ENCODE measurements around the gene ME3. TPM values are rescaled to one million over a fixed set of nuclear protein-coding genes. Genes with fewer than 3 reads are reported as not detected.

The ME3 gene
- total RNA-seq, 4 donors from 2014 or later = 30.8 to 54.6 (median 36.7) TPM

DNA sequence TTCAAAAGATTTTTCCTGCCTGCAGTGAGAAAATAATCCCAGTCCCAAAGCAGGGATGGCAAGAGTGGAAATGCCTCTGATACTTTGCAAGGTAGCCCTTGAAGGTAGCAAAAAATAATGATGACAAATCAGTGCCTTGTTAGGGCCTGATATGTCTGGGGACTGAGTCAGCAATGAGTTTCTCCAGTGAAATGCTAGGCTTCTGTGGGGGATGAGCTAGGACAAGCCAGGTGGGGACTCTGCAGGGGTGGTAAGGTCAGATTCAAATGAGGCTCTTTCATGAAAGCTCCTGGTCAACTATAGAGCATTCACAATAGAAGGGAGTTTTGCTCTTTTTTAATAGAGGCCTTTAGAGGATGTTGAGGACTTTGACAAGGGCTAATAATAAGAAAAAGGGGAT is 77.7 kb downstream of the ME3 start:
- peaks cover 0 to 11% (median 0%) of the 10 kb centered on the region in 4 donors for H3K9me3 ChIP-seq
- H3K27me3 ChIP-seq = no peaks in the 10 kb centered on the region
- H3K27ac ChIP-seq = no peak overlapping the region
- peaks cover 0 to 17% (median 10%) of the 10 kb centered on the region in 4 donors for H3K4me1 ChIP-seq
- TF ChIP-seq, protein P1, sequence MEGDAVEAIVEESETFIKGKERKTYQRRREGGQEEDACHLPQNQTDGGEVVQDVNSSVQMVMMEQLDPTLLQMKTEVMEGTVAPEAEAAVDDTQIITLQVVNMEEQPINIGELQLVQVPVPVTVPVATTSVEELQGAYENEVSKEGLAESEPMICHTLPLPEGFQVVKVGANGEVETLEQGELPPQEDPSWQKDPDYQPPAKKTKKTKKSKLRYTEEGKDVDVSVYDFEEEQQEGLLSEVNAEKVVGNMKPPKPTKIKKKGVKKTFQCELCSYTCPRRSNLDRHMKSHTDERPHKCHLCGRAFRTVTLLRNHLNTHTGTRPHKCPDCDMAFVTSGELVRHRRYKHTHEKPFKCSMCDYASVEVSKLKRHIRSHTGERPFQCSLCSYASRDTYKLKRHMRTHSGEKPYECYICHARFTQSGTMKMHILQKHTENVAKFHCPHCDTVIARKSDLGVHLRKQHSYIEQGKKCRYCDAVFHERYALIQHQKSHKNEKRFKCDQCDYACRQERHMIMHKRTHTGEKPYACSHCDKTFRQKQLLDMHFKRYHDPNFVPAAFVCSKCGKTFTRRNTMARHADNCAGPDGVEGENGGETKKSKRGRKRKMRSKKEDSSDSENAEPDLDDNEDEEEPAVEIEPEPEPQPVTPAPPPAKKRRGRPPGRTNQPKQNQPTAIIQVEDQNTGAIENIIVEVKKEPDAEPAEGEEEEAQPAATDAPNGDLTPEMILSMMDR (IDR thresholded peaks at IDR 0.05) = no peak
- TF ChIP-seq EP300 (IDR thresholded peaks at IDR 0.05) (no peak), POLR2A (IDR thresholded peaks at IDR 0.05) (no peak)
- DNase-seq (ENCODE audit: low spot score in 2 of 2) = no peak
- H3K36me3 ChIP-seq = no peaks in the 10 kb centered on the region
- H3K4me3 ChIP-seq = no peak overlapping the region

DNA sequence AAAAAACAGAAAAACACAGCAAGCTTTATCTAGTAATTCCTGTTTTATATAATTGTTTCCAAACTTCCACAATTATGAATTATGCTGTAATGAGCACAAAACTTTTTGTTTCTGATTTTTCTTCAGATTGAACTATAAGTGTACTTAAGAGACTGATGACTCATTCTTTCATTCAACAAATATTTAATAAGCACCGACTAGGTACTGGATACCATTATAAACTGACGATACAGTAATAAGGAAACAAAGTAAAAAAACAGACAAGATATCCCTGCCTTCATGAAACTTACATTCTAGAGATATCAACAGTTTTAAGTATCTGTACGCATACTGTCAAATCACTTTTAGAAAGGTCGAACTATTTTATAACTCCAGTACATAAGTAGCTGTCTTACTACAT is 78.6 kb downstream of the ME3 start:
- Histone ChIP-seq H3K4me1 (peaks cover 0 to 17% (median 10%) of the 10 kb centered on the region in 4 donors), H3K27ac (no peak overlapping the region), H3K4me3 (no peak overlapping the region), H3K36me3 (no peaks in the 10 kb centered on the region), H3K9me3 (peaks cover 0 to 11% (median 0%) of the 10 kb centered on the region in 4 donors), H3K27me3 (no peaks in the 10 kb centered on the region)
- 79 to 86% methylated on average over 4 of the region's 4 CpGs for WGBS, 2 donors
- DNase-seq (ENCODE audit: low spot score in 2 of 2) = no peak
- TF ChIP-seq POLR2A (IDR thresholded peaks at IDR 0.05) = no peak

DNA sequence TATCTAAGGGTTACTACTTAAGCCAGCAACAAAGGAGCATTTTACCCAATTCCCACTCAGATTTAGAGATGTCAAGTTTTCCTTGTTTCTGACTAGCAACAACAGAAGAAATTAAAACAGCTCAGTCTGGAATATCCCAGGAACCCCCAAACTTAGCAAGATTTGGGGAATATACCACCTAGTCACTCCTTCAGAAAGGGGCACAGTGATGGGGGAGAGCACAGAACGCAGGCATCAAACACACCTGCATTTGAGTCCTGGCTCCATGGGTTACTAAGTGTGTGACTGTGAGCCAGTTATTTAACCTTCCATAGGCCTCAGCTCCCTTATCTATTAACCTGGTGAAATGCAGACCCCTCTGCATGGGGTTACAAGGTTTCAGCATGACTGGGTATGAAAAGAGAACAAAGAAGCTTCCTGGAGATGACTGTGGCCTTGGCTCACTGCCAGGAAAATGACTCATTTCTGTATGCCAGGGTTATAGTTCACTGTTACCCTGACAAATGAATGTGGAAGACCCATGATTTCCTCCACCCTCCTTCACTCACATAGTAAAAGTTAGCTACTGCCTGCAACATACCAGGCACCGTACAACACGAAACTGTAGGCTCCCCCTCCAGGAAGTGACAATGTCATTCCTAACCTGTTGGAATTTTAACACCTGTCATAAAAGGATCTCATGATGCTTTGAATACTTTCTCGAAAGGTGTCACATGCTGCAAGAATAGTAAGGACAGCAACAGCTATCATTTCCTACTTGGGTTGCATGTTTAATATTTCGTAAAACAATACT is 79.6 kb downstream of the ME3 start:
- TF ChIP-seq POLR2A (IDR thresholded peaks at IDR 0.05) (no peak), EP300 (IDR thresholded peaks at IDR 0.05) (peak in 1 of 2 donors; percentile 23)
- TF ChIP-seq, protein P1 (IDR thresholded peaks at IDR 0.05) = no peak
- Histone ChIP-seq H3K27me3 (no peaks in the 10 kb centered on the region), H3K9me3 (peaks cover 0 to 3% (median 0%) of the 10 kb centered on the region in 4 donors), H3K4me1 (peaks cover 0 to 23% (median 10%) of the 10 kb centered on the region in 4 donors), H3K4me3 (no peak overlapping the region), H3K36me3 (no peaks in the 10 kb centered on the region), H3K27ac (peak overlapping the region in 3 of 4 donors; percentile 18 to 65 (median 20))
- peak in 1 of 2 donors; percentile 68 for DNase-seq (ENCODE audit: low spot score in 2 of 2)
- WGBS, 2 donors = 66 to 68% methylated on average over 5 of the region's 5 CpGs

DNA sequence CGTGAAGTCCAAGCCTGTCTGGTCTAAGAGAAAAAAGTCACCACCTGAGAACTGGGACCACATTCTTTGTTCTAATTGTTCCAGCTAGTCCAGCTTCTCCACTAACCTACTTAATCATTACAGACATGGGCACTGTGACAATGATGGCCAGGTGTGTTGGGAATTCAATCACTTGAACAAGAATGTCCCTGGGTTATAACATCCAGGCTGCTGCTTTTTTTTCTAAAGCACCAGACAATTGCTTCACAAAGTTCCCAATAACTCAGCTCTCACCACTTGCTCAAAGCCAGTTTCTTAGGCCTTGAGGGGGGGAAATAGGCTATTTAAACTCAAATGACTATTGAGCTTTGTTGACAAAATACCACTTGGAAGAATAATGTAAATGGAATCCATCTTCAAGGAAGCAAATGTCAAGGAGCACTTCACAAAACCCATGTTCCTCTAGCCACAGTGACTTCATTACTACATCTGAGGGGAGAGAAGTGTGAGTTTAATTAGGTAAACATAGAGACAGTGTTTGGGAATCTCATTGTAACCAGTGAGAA is 80.3 kb downstream of the ME3 start:
- WGBS, 2 donors = 0 to 39% methylated on average over 1 of the region's 1 CpG
- TF ChIP-seq, protein P1 (IDR thresholded peaks at IDR 0.05) = no peak
- TF ChIP-seq POLR2A (IDR thresholded peaks at IDR 0.05) (no peak), EP300 (IDR thresholded peaks at IDR 0.05) (no peak)
- Histone ChIP-seq H3K4me3 (no peak overlapping the region), H3K9me3 (no peaks in the 10 kb centered on the region), H3K4me1 (peaks cover 0 to 23% (median 10%) of the 10 kb centered on the region in 4 donors), H3K27me3 (no peaks in the 10 kb centered on the region), H3K36me3 (no peaks in the 10 kb centered on the region), H3K27ac (peak overlapping the region in 2 of 4 donors; percentile 18 to 65)
- DNase-seq (ENCODE audit: low spot score in 2 of 2) = no peak

DNA sequence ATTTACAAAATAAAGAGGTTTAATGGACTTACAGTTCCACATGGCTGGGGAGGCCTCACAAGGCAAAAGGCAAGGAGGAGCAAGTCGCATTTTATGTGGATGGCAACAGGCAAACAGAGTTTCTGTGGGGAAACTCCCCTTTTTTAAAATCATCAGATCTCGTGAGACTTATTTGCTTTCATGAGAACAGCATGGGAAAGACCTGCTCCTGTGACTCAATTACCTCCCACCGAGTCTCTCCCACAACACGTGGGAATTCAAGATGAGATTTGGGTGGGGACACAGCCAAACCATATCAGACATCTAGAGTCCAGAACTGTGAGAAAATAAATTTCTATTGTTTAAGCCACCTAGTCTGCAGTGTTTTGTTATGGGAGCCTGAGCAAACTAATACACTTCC is 80.8 kb downstream of the ME3 start:
- Histone ChIP-seq H3K27me3 (no peaks in the 10 kb centered on the region), H3K36me3 (no peaks in the 10 kb centered on the region), H3K27ac (peak overlapping the region in 1 of 4 donors; percentile 65), H3K9me3 (no peaks in the 10 kb centered on the region), H3K4me1 (peaks cover 0 to 25% (median 10%) of the 10 kb centered on the region in 4 donors), H3K4me3 (no peak overlapping the region)
- TF ChIP-seq, protein P1 (IDR thresholded peaks at IDR 0.05) = no peak
- WGBS, 2 donors = 95 to 96% methylated on average over 4 of the region's 4 CpGs
- no peak for DNase-seq (ENCODE audit: low spot score in 2 of 2)
